SK-N-SH treated with all-trans-retinoic acid at 6 μM for 48 hours (cell line): ENCODE data around the gene PTPRN2.

Experiments used
- ATAC-seq: fragments of 200-7000 bp; cut with Tn5 transposase; 3 replicates; pipeline ENCODE4 v1.9.1; 2020; ENCODE audit warnings: mild to moderate bottlenecking, moderate library complexity
- ARNTL ChIP-seq: fragments of 450-650 bp; formaldehyde crosslinking; IDR thresholded peaks from 2 replicates; pipeline ENCODE4 v1.5.0; 2020; ENCODE audit warnings: low read depth, mild to moderate bottlenecking, moderate library complexity, borderline replicate concordance
- BACH2 ChIP-seq: fragments of 250-450 bp; sonication (Bioruptor Pico); IDR thresholded peaks from 2 replicates; pipeline ENCODE4 v1.9.0; 2021; ENCODE audit warnings: mild to moderate bottlenecking, borderline replicate concordance
- CREB5 ChIP-seq: fragments of 250-450 bp; sonication (Bioruptor Pico); IDR thresholded peaks from 2 replicates; pipeline ENCODE4 v1.5.1; 2020; ENCODE audit warnings: low read depth, mild to moderate bottlenecking, moderate library complexity
- CSDC2 ChIP-seq: fragments of 250-450 bp; sonication (Bioruptor Pico); IDR thresholded peaks from 2 replicates; pipeline ENCODE4 v1.5.0; 2020; ENCODE audit warnings: mild to moderate bottlenecking, moderate library complexity
- ESRRG ChIP-seq: fragments of 250-450 bp; sonication (Bioruptor Pico); IDR thresholded peaks from 2 replicates; pipeline ENCODE4 v1.6.1; 2021; ENCODE audit warnings: mild to moderate bottlenecking
- GLIS3 ChIP-seq: fragments of 250-450 bp; sonication (Bioruptor Pico); IDR thresholded peaks from 2 replicates; pipeline ENCODE4 v1.5.0; 2020; ENCODE audit warnings: mild to moderate bottlenecking, moderate library complexity
- ISL1 ChIP-seq: fragments of 250-450 bp; sonication (Bioruptor Pico); IDR thresholded peaks from 2 replicates; pipeline ENCODE4 v2.1.2; 2022; ENCODE audit warnings: mild to moderate bottlenecking, moderate library complexity
- PATZ1 ChIP-seq: fragments of 250-450 bp; sonication (Bioruptor Pico); IDR thresholded peaks from 2 replicates; pipeline ENCODE4 v1.8.0; 2020; ENCODE audit warnings: mild to moderate bottlenecking, moderate library complexity, borderline replicate concordance
- POU6F1 ChIP-seq: fragments of 250-450 bp; sonication (Bioruptor Pico); IDR thresholded peaks from 2 replicates; pipeline ENCODE4 v1.8.0; 2021; ENCODE audit warnings: low read depth, mild to moderate bottlenecking, moderate library complexity, borderline replicate concordance
- SNAI2 ChIP-seq: fragments of 250-450 bp; sonication (Bioruptor Pico); IDR thresholded peaks from 2 replicates; pipeline ENCODE4 v1.5.0; 2020; ENCODE audit warnings: mild to moderate bottlenecking, moderate library complexity
- TCF4 ChIP-seq: fragments of 250-450 bp; sonication (Bioruptor Pico); IDR thresholded peaks from 2 replicates; pipeline ENCODE4 v1.8.0; 2021; ENCODE audit warnings: mild to moderate bottlenecking, moderate library complexity, borderline replicate concordance
- TSHZ2 ChIP-seq: fragments of 250-450 bp; sonication (Bioruptor Pico); IDR thresholded peaks from 2 replicates; pipeline ENCODE4 v1.5.0; 2020; ENCODE audit warnings: mild to moderate bottlenecking, moderate library complexity
- ZC3H10 ChIP-seq: fragments of 250-450 bp; sonication (Bioruptor Pico); IDR thresholded peaks from 2 replicates; pipeline ENCODE4 v1.5.1; 2021; ENCODE audit warnings: mild to moderate bottlenecking, moderate library complexity
- ZFP30 ChIP-seq: fragments of 450-650 bp; formaldehyde crosslinking; IDR thresholded peaks from 2 replicates; pipeline ENCODE4 v1.5.0; 2022; ENCODE audit warnings: mild to moderate bottlenecking, moderate library complexity
- ZNF70 ChIP-seq: fragments of 450-650 bp; formaldehyde crosslinking; IDR thresholded peaks from 2 replicates; pipeline ENCODE4 v1.5.0; 2020; ENCODE audit warnings: mild to moderate bottlenecking, moderate library complexity

PTPRN2 gene

GRCh38 chr7:158266426-158266816, 321.2 kb downstream of the PTPRN2 start:
- TF ChIP-seq PATZ1 (CRISPR knock-in tag) (no peak), TCF4 (CRISPR knock-in tag) (no peak), TSHZ2 (no peak), CREB5 (CRISPR knock-in tag) (no peak), ARNTL (CRISPR knock-in tag) (no peak), POU6F1 (no peak), SNAI2 (CRISPR knock-in tag) (no peak)
- ATAC-seq: no peak

- TF ChIP-seq ZC3H10 (CRISPR knock-in tag) (no peak), CSDC2 (CRISPR knock-in tag) (no peak)
- ATAC-seq: no peak
Observed at GRCh38 chr7:158265743-158266080, 321.9 kb downstream of the PTPRN2 start.

GRCh38 chr7:158264881-158265742, 322.5 kb downstream of the PTPRN2 start:
- no peak for ATAC-seq
- no peak for TF ChIP-seq ESRRG (CRISPR knock-in tag)
- no peak for TF ChIP-seq ZFP30 (CRISPR knock-in tag)
- TF ChIP-seq ZNF70 (CRISPR knock-in tag): no peak
- no peak for TF ChIP-seq CREB5 (CRISPR knock-in tag)
- no peak for TF ChIP-seq CSDC2 (CRISPR knock-in tag)
- TF ChIP-seq ISL1: no peak
- TF ChIP-seq BACH2: no peak
- no peak for TF ChIP-seq TCF4 (CRISPR knock-in tag)
- no peak for TF ChIP-seq TSHZ2
- TF ChIP-seq PATZ1 (CRISPR knock-in tag): no peak
- no peak for TF ChIP-seq GLIS3 (CRISPR knock-in tag)
